GM12878 (cell line): ENCODE results near the gene UBE2QL1. TPM values are rescaled to one million over a fixed set of nuclear protein-coding genes. Genes with fewer than 3 reads are reported as not detected.

Experiments
- ATF7 ChIP-seq: fragments of 450-650 bp; IDR thresholded peaks from 2 replicates; pipeline ENCODE4 v1.6.1; 2016; ENCODE audit warnings: low read depth, mild to moderate bottlenecking
- CBFB ChIP-seq: IDR thresholded peaks from 2 replicates; pipeline ENCODE4 v1.6.1; 2016; ENCODE audit warnings: antibody characterized with exemption, low read depth
- ESRRA ChIP-seq: IDR thresholded peaks from 2 replicates; pipeline ENCODE4 v1.6.1; 2012; ENCODE audit warnings: mild to moderate bottlenecking, low read length, improper control_type of control experiment
- HDAC6 ChIP-seq: fragments of 200-600 bp; sonication (generic); IDR thresholded peaks from one replicate; pipeline ENCODE4 v1.8.0; 2017; ENCODE audit warnings: antibody characterized with exemption; ENCODE audit not compliant: unreplicated experiment
- IRF4 ChIP-seq: IDR thresholded peaks from 2 replicates; pipeline ENCODE4 v1.6.1; 2011; ENCODE audit warnings: low read depth, low read length
- KDM1A ChIP-seq: fragments of 200-600 bp; sonication (generic); IDR thresholded peaks from 2 replicates; pipeline ENCODE4 v1.6.1; 2016; ENCODE audit warnings: borderline replicate concordance
- NFIC ChIP-seq: IDR thresholded peaks from 2 replicates; pipeline ENCODE4 v1.6.1; 2012; ENCODE audit warnings: low read depth, mild to moderate bottlenecking, inconsistent platforms, low read length, moderate library complexity
- POLR2A ChIP-seq: IDR thresholded peaks from 2 replicates; pipeline ENCODE4 v1.6.1; 2011; ENCODE audit warnings: low read depth, mild to moderate bottlenecking, low read length
- RUNX3 ChIP-seq: IDR thresholded peaks from 2 replicates; pipeline ENCODE4 v1.6.1; 2012; ENCODE audit warnings: low read length, inconsistent platforms
- SIX5 ChIP-seq: IDR thresholded peaks from 2 replicates; pipeline ENCODE4 v1.6.1; 2011; ENCODE audit warnings: mild to moderate bottlenecking, low read depth, low read length, moderate library complexity; ENCODE audit not compliant: severe bottlenecking
- SRF ChIP-seq, 2 experiments: IDR thresholded peaks; 2 replicates each; pipeline ENCODE4 v1.6.1; 2011; ENCODE audit warnings: low read depth in 2 of 2, low read length in 2 of 2, mild to moderate bottlenecking in 1 of 2, moderate library complexity in 1 of 2
- ZNF384 ChIP-seq: IDR thresholded peaks from 2 replicates; pipeline ENCODE4 v1.6.1; 2012; ENCODE audit warnings: low read depth, mild to moderate bottlenecking, low read length, improper control_type of control experiment, borderline replicate concordance
- polyA plus RNA-seq, 11 experiments: library from polyadenylated mRNA; depleted of rRNA in 4 of 11; unstranded in 6 of 11; stranded (reverse) in 5 of 11; fragments of >200 nt; fragmentation: Nextera tagmentation in 4 of 11; fragmentation: Illumina TruSeq in 1 of 11; extraction: Ambion mirVana in 4 of 11; extraction: Trizol in 1 of 11; gene quantifications; 1 replicate in 1 of 11; 2 replicates in 10 of 11; pipeline versions ENCODE4 v1.2.1 to v1.2.3, GENCODE V29; 2011 to 2016; ENCODE audit warnings: inconsistent platforms in 2 of 11, missing spikeins in 2 of 11, low read depth in 1 of 11
- total RNA-seq, 4 experiments: library from RNA; depleted of rRNA in 3 of 4; stranded (reverse); fragments of >200 nt in 3 of 4; fragmentation: Illumina TruSeq in 1 of 4; extraction: Trizol in 1 of 4; gene quantifications; 2 replicates each; pipeline versions ENCODE4 v1.2.1 to v1.2.3, GENCODE V29; 2013 to 2021
- TF ChIP-seq, protein P1 (sequence below): fragments of 150-350 bp; IDR thresholded peaks from 2 replicates; pipeline ENCODE4 v1.6.1; 2014; ENCODE audit warnings: mild to moderate bottlenecking, low read depth, low read length
- TF ChIP-seq, protein P2 (sequence below): fragments of 450-650 bp; formaldehyde crosslinking; IDR thresholded peaks from 2 replicates; pipeline ENCODE4 v1.4.0; 2022; ENCODE audit warnings: mild to moderate bottlenecking, moderate library complexity
- TF ChIP-seq, protein P3 (sequence below): IDR thresholded peaks from 2 replicates; pipeline ENCODE4 v1.6.1; 2012; ENCODE audit warnings: mild to moderate bottlenecking, low read depth, low read length

UBE2QL1 gene
- total and polyA plus RNA-seq, 10 of the 15 experiments (the other 5 are each of a cell fraction or from before 2014, with no cell fraction given), result 0.03 to 0.62 (median 0.04) TPM; not detected in 6

DNA sequence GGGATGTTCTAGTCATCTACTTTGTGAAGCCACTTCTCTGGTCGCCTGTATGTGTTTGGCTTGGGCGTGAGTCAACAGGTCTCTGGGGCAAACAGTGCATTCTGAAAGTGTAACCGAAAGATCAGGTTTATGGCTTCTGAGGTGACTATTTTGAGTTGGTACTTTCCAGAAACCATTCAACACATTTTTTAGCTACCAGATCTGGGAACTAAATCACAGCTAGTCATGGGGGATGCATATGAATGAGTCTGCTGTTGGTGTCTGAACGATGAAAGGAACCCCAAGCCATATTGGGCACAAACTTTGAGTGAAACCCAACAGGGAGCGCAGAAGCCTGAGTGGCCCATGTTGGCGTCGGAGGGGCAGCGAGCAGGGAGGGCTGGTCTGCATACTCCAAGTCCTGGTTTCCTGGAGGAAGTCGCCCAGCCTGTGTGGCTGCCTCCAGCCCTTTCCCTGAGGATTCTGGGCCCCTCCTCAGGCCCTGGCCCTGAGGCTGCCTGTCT lies 35.3 kb downstream of the UBE2QL1 start (continued):
- TF ChIP-seq, protein P1, sequence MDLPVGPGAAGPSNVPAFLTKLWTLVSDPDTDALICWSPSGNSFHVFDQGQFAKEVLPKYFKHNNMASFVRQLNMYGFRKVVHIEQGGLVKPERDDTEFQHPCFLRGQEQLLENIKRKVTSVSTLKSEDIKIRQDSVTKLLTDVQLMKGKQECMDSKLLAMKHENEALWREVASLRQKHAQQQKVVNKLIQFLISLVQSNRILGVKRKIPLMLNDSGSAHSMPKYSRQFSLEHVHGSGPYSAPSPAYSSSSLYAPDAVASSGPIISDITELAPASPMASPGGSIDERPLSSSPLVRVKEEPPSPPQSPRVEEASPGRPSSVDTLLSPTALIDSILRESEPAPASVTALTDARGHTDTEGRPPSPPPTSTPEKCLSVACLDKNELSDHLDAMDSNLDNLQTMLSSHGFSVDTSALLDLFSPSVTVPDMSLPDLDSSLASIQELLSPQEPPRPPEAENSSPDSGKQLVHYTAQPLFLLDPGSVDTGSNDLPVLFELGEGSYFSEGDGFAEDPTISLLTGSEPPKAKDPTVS, result no peak
- peak; percentile 60 to 84 for TF ChIP-seq SRF (IDR thresholded peaks at IDR 0.05; ENCODE audit: low read depth in 2 of 2, low read length in 2 of 2)
- TF ChIP-seq, protein P2, sequence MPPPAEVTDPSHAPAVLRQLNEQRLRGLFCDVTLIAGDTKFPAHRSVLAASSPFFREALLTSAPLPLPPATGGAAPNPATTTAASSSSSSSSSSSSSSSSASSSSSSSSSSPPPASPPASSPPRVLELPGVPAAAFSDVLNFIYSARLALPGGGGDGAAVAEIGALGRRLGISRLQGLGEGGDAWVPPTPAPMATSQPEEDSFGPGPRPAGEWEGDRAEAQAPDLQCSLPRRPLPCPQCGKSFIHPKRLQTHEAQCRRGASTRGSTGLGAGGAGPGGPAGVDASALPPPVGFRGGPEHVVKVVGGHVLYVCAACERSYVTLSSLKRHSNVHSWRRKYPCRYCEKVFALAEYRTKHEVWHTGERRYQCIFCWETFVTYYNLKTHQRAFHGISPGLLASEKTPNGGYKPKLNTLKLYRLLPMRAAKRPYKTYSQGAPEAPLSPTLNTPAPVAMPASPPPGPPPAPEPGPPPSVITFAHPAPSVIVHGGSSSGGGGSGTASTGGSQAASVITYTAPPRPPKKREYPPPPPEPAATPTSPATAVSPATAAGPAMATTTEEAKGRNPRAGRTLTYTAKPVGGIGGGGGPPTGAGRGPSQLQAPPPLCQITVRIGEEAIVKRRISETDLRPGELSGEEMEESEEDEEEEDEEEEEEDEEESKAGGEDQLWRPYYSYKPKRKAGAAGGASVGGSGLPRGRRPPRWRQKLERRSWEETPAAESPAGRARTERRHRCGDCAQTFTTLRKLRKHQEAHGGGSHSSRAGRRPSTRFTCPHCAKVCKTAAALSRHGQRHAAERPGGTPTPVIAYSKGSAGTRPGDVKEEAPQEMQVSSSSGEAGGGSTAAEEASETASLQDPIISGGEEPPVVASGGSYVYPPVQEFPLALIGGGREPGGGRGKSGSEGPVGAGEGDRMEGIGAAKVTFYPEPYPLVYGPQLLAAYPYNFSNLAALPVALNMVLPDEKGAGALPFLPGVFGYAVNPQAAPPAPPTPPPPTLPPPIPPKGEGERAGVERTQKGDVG (CRISPR knock-in tag), result no peak
- peak; percentile 82 for TF ChIP-seq ATF7
- peak; percentile 8 for TF ChIP-seq SIX5
- TF ChIP-seq POLR2A, result 0 out of 2 replicates have a peak, but pooled peaks have one; percentile 42
- TF ChIP-seq CBFB, result peak; percentile 86
- TF ChIP-seq, protein P3, sequence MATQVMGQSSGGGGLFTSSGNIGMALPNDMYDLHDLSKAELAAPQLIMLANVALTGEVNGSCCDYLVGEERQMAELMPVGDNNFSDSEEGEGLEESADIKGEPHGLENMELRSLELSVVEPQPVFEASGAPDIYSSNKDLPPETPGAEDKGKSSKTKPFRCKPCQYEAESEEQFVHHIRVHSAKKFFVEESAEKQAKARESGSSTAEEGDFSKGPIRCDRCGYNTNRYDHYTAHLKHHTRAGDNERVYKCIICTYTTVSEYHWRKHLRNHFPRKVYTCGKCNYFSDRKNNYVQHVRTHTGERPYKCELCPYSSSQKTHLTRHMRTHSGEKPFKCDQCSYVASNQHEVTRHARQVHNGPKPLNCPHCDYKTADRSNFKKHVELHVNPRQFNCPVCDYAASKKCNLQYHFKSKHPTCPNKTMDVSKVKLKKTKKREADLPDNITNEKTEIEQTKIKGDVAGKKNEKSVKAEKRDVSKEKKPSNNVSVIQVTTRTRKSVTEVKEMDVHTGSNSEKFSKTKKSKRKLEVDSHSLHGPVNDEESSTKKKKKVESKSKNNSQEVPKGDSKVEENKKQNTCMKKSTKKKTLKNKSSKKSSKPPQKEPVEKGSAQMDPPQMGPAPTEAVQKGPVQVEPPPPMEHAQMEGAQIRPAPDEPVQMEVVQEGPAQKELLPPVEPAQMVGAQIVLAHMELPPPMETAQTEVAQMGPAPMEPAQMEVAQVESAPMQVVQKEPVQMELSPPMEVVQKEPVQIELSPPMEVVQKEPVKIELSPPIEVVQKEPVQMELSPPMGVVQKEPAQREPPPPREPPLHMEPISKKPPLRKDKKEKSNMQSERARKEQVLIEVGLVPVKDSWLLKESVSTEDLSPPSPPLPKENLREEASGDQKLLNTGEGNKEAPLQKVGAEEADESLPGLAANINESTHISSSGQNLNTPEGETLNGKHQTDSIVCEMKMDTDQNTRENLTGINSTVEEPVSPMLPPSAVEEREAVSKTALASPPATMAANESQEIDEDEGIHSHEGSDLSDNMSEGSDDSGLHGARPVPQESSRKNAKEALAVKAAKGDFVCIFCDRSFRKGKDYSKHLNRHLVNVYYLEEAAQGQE, result 0 out of 2 replicates have a peak, but pooled peaks have one; percentile 13
- no peak for TF ChIP-seq ESRRA
- peak; percentile 90 for TF ChIP-seq NFIC
- TF ChIP-seq HDAC6, result no peak
- peak; percentile 90 for TF ChIP-seq IRF4
- TF ChIP-seq RUNX3, result peak; percentile 95
- TF ChIP-seq KDM1A, result no peak
- TF ChIP-seq ZNF384, result no peak
